ENCODE measurements around the gene PLA2G4A.

Gene PLA2G4A

GRCh38 chr1:186811892-186812291 is 16.9 kb upstream of the PLA2G4A start:
- Histone ChIP-seq H2AFZ (ENCODE audit: low read length) (no peak overlapping the region), H3K9me3 (ENCODE audit: insufficient read depth, low read depth, low read length) (no peaks in the 10 kb centered on the region), H3K27me3 (ENCODE audit: insufficient read depth, low read length, poor library complexity, severe bottlenecking) (no peaks in the 10 kb centered on the region), H3K79me2 (ENCODE audit: insufficient read depth, low read length) (no peaks in the 10 kb centered on the region), H4K20me1 (ENCODE audit: insufficient read depth, low read length, poor library complexity, severe bottlenecking) (no peaks in the 10 kb centered on the region), H3K36me3 (ENCODE audit: insufficient read depth, low read length) (no peaks in the 10 kb centered on the region), H3K9me2 (replicated peaks; ENCODE audit: low read depth, low read length) (no peaks in the 10 kb centered on the region), H3F3A (ENCODE audit: low read depth) (no peaks in the 10 kb centered on the region), H3K4me2 (ENCODE audit: low read depth, low read length, poor library complexity, severe bottlenecking) (no peak overlapping the region), H3K4me1 (ENCODE audit: insufficient read depth, low read length, poor library complexity, severe bottlenecking) (no peaks in the 10 kb centered on the region), H3K4me3 (ENCODE audit: low read length, poor library complexity, severe bottlenecking) (no peak overlapping the region), H3K9ac (ENCODE audit: low read depth, low read length, poor library complexity, severe bottlenecking) (no peak overlapping the region)
- TF ChIP-seq EZH2phosphoT487 (IDR thresholded peaks at IDR 0.05; ENCODE audit: borderline replicate concordance) (no peak), CTCF (conservative IDR thresholded peaks at IDR 0.05; ENCODE audit: low read length) (no peak)

- TF ChIP-seq CTCF (conservative IDR thresholded peaks at IDR 0.05; ENCODE audit: low read length): no peak
- TF ChIP-seq EZH2phosphoT487 (IDR thresholded peaks at IDR 0.05; ENCODE audit: borderline replicate concordance): no peak
- Histone ChIP-seq H3K9ac (ENCODE audit: low read depth, low read length, poor library complexity, severe bottlenecking) (no peak overlapping the region), H3K4me2 (ENCODE audit: low read depth, low read length, poor library complexity, severe bottlenecking) (no peak overlapping the region), H3F3A (ENCODE audit: low read depth) (no peaks in the 10 kb centered on the region), H4K20me1 (ENCODE audit: insufficient read depth, low read length, poor library complexity, severe bottlenecking) (no peaks in the 10 kb centered on the region), H3K9me2 (replicated peaks; ENCODE audit: low read depth, low read length) (no peaks in the 10 kb centered on the region), H3K27me3 (ENCODE audit: insufficient read depth, low read length, poor library complexity, severe bottlenecking) (no peaks in the 10 kb centered on the region), H3K79me2 (ENCODE audit: insufficient read depth, low read length) (no peaks in the 10 kb centered on the region), H3K4me1 (ENCODE audit: insufficient read depth, low read length, poor library complexity, severe bottlenecking) (peaks cover 4% of the 10 kb centered on the region), H3K9me3 (ENCODE audit: insufficient read depth, low read depth, low read length) (no peaks in the 10 kb centered on the region), H3K36me3 (ENCODE audit: insufficient read depth, low read length) (no peaks in the 10 kb centered on the region), H2AFZ (ENCODE audit: low read length) (no peak overlapping the region), H3K4me3 (ENCODE audit: low read length, poor library complexity, severe bottlenecking) (no peak overlapping the region)
Observed at GRCh38 chr1:186812570-186812969, 16.2 kb upstream of the PLA2G4A start.

- Histone ChIP-seq H3K9ac (ENCODE audit: low read depth, low read length, poor library complexity, severe bottlenecking) (no peak overlapping the region), H3K79me2 (ENCODE audit: insufficient read depth, low read length) (no peaks in the 10 kb centered on the region), H3K4me2 (ENCODE audit: low read depth, low read length, poor library complexity, severe bottlenecking) (no peak overlapping the region), H3K36me3 (ENCODE audit: insufficient read depth, low read length) (no peaks in the 10 kb centered on the region), H3K9me2 (replicated peaks; ENCODE audit: low read depth, low read length) (no peaks in the 10 kb centered on the region), H3F3A (ENCODE audit: low read depth) (no peaks in the 10 kb centered on the region), H4K20me1 (ENCODE audit: insufficient read depth, low read length, poor library complexity, severe bottlenecking) (no peaks in the 10 kb centered on the region), H2AFZ (ENCODE audit: low read length) (no peak overlapping the region), H3K9me3 (ENCODE audit: insufficient read depth, low read depth, low read length) (no peaks in the 10 kb centered on the region), H3K4me1 (ENCODE audit: insufficient read depth, low read length, poor library complexity, severe bottlenecking) (peaks cover 8% of the 10 kb centered on the region), H3K27me3 (ENCODE audit: insufficient read depth, low read length, poor library complexity, severe bottlenecking) (no peaks in the 10 kb centered on the region), H3K4me3 (ENCODE audit: low read length, poor library complexity, severe bottlenecking) (no peak overlapping the region)
- TF ChIP-seq EZH2phosphoT487 (IDR thresholded peaks at IDR 0.05; ENCODE audit: borderline replicate concordance) (no peak), CTCF (conservative IDR thresholded peaks at IDR 0.05; ENCODE audit: low read length) (no peak)
Observed at GRCh38 chr1:186813420-186813819, 15.3 kb upstream of the PLA2G4A start.

Data from Loucy (cell line).